ENCODE results near the gene TRIM17. TPM values are rescaled to one million over a fixed set of nuclear protein-coding genes. Genes with fewer than 3 reads are reported as not detected.

TRIM17 gene
- total and polyA plus RNA-seq, 5 donors from 2014 or later, result 0.30 to 0.61 (median 0.41) TPM; not detected in 1

- Histone ChIP-seq H3K4me3 (ENCODE audit: low read depth, low read length) (no peak overlapping the region), H3K27ac (ENCODE audit: insufficient read depth, low read length, poor library complexity, severe bottlenecking) (no peak overlapping the region), H3K27me3 (ENCODE audit: control insufficient read depth, insufficient read depth, low read length) (no peaks in the 10 kb centered on the region), H3K9me3 (ENCODE audit: control insufficient read depth in 2 of 2, low read length in 2 of 2) (no peaks in the 10 kb centered on the region), H3K36me3 (ENCODE audit: control insufficient read depth, insufficient read depth, low read length) (peaks cover 56% of the 10 kb centered on the region), H3K4me1 (ENCODE audit: control insufficient read depth, insufficient read depth, low read length, poor library complexity, severe bottlenecking) (peaks cover 6% of the 10 kb centered on the region)
- no peaks in the 10 kb centered on the region for H3K27me3 Mint-ChIP-seq
- ATAC-seq (ENCODE audit: low read depth in 2 of 2), result no peak
- H3K4me1 Mint-ChIP-seq, result peaks cover 6 to 34% (median 17%) of the 10 kb centered on the region in 4 donors
- DNase-seq, result peak in 1 of 3 donors; percentile 36
- no peak overlapping the region for H3K4me3 Mint-ChIP-seq
- H3K9me3 Mint-ChIP-seq, result no peaks in the 10 kb centered on the region
- H3K36me3 Mint-ChIP-seq, result peaks cover 17% of the 10 kb centered on the region
- H3K27ac Mint-ChIP-seq, result peak overlapping the region; percentile 55 to 82 (median 76)
Observed at GRCh38 chr1:228396770-228397662, 19.6 kb downstream of the TRIM17 start.

- Mint-ChIP-seq H3K4me3 (no peak overlapping the region), H3K27me3 (no peaks in the 10 kb centered on the region), H3K27ac (no peak overlapping the region), H3K36me3 (peaks cover 17% of the 10 kb centered on the region), H3K4me1 (peaks cover 6 to 21% (median 9%) of the 10 kb centered on the region in 4 donors), H3K9me3 (no peaks in the 10 kb centered on the region)
- no peak for DNase-seq
- H3K36me3 ChIP-seq (ENCODE audit: control insufficient read depth, insufficient read depth, low read length), result peaks cover 53% of the 10 kb centered on the region
- H3K27ac ChIP-seq (ENCODE audit: insufficient read depth, low read length, poor library complexity, severe bottlenecking), result no peak overlapping the region
- no peak overlapping the region for H3K4me3 ChIP-seq (ENCODE audit: low read depth, low read length)
- no peaks in the 10 kb centered on the region for H3K9me3 ChIP-seq (ENCODE audit: control insufficient read depth in 2 of 2, low read length in 2 of 2)
- peaks cover 6% of the 10 kb centered on the region for H3K4me1 ChIP-seq (ENCODE audit: control insufficient read depth, insufficient read depth, low read length, poor library complexity, severe bottlenecking)
- ATAC-seq (ENCODE audit: low read depth in 2 of 2), result no peak
- H3K27me3 ChIP-seq (ENCODE audit: control insufficient read depth, insufficient read depth, low read length), result no peaks in the 10 kb centered on the region
Observed at GRCh38 chr1:228394571-228395394, 21.9 kb downstream of the TRIM17 start.

- no peak overlapping the region for H3K27ac ChIP-seq (ENCODE audit: insufficient read depth, low read length, poor library complexity, severe bottlenecking)
- peaks cover 6 to 18% (median 6%) of the 10 kb centered on the region in 4 donors for H3K4me1 Mint-ChIP-seq
- peaks cover 17% of the 10 kb centered on the region for H3K36me3 Mint-ChIP-seq
- ATAC-seq (ENCODE audit: low read depth in 2 of 2), result no peak
- H3K27me3 ChIP-seq (ENCODE audit: control insufficient read depth, insufficient read depth, low read length), result no peaks in the 10 kb centered on the region
- peaks cover 53% of the 10 kb centered on the region for H3K36me3 ChIP-seq (ENCODE audit: control insufficient read depth, insufficient read depth, low read length)
- no peak overlapping the region for H3K4me3 ChIP-seq (ENCODE audit: low read depth, low read length)
- H3K9me3 ChIP-seq (ENCODE audit: control insufficient read depth in 2 of 2, low read length in 2 of 2), result no peaks in the 10 kb centered on the region
- H3K4me1 ChIP-seq (ENCODE audit: control insufficient read depth, insufficient read depth, low read length, poor library complexity, severe bottlenecking), result peaks cover 6% of the 10 kb centered on the region
- H3K9me3 Mint-ChIP-seq, result no peaks in the 10 kb centered on the region
- no peak overlapping the region for H3K4me3 Mint-ChIP-seq
- no peak overlapping the region for H3K27ac Mint-ChIP-seq
- DNase-seq, result no peak
- H3K27me3 Mint-ChIP-seq, result no peaks in the 10 kb centered on the region
Observed at GRCh38 chr1:228393811-228394570, 22.7 kb downstream of the TRIM17 start.

GRCh38 chr1:228393268-228393701, 23.4 kb downstream of the TRIM17 start:
- Histone ChIP-seq H3K27me3 (ENCODE audit: control insufficient read depth, insufficient read depth, low read length) (no peaks in the 10 kb centered on the region), H3K27ac (ENCODE audit: insufficient read depth, low read length, poor library complexity, severe bottlenecking) (no peak overlapping the region), H3K36me3 (ENCODE audit: control insufficient read depth, insufficient read depth, low read length) (peaks cover 53% of the 10 kb centered on the region), H3K9me3 (ENCODE audit: control insufficient read depth in 2 of 2, low read length in 2 of 2) (no peaks in the 10 kb centered on the region), H3K4me1 (ENCODE audit: control insufficient read depth, insufficient read depth, low read length, poor library complexity, severe bottlenecking) (peaks cover 6% of the 10 kb centered on the region), H3K4me3 (ENCODE audit: low read depth, low read length) (no peak overlapping the region)
- no peaks in the 10 kb centered on the region for H3K27me3 Mint-ChIP-seq
- no peak for DNase-seq
- no peak overlapping the region for H3K27ac Mint-ChIP-seq
- H3K9me3 Mint-ChIP-seq, result no peaks in the 10 kb centered on the region
- peaks cover 6 to 15% (median 6%) of the 10 kb centered on the region in 4 donors for H3K4me1 Mint-ChIP-seq
- no peak overlapping the region for H3K4me3 Mint-ChIP-seq
- peaks cover 17% of the 10 kb centered on the region for H3K36me3 Mint-ChIP-seq
- ATAC-seq (ENCODE audit: low read depth in 2 of 2), result no peak

GRCh38 chr1:228392111-228392936, 24.3 kb downstream of the TRIM17 start:
- H3K36me3 ChIP-seq (ENCODE audit: control insufficient read depth, insufficient read depth, low read length), result peaks cover 44% of the 10 kb centered on the region

GRCh38 chr1:228391411-228392020, 25.1 kb downstream of the TRIM17 start:
- Mint-ChIP-seq H3K4me1 (peaks cover 0 to 5% (median 0%) of the 10 kb centered on the region in 4 donors), H3K27ac (no peak overlapping the region), H3K9me3 (no peaks in the 10 kb centered on the region), H3K27me3 (no peaks in the 10 kb centered on the region), H3K36me3 (peaks cover 13% of the 10 kb centered on the region), H3K4me3 (no peak overlapping the region)
- no peak overlapping the region for H3K27ac ChIP-seq (ENCODE audit: insufficient read depth, low read length, poor library complexity, severe bottlenecking)
- ATAC-seq (ENCODE audit: low read depth in 2 of 2) (no peak), DNase-seq (no peak)
- no peaks in the 10 kb centered on the region for H3K9me3 ChIP-seq (ENCODE audit: control insufficient read depth in 2 of 2, low read length in 2 of 2)
- H3K27me3 ChIP-seq (ENCODE audit: control insufficient read depth, insufficient read depth, low read length), result no peaks in the 10 kb centered on the region
- peaks cover 36% of the 10 kb centered on the region for H3K36me3 ChIP-seq (ENCODE audit: control insufficient read depth, insufficient read depth, low read length)
- H3K4me1 ChIP-seq (ENCODE audit: control insufficient read depth, insufficient read depth, low read length, poor library complexity, severe bottlenecking), result no peaks in the 10 kb centered on the region
- no peak overlapping the region for H3K4me3 ChIP-seq (ENCODE audit: low read depth, low read length)

More at GRCh38 chr1:228392111-228392936, 24.3 kb downstream of the TRIM17 start:
- Histone ChIP-seq H3K4me3 (ENCODE audit: low read depth, low read length) (no peak overlapping the region), H3K27me3 (ENCODE audit: control insufficient read depth, insufficient read depth, low read length) (no peaks in the 10 kb centered on the region), H3K9me3 (ENCODE audit: control insufficient read depth in 2 of 2, low read length in 2 of 2) (no peaks in the 10 kb centered on the region), H3K4me1 (ENCODE audit: control insufficient read depth, insufficient read depth, low read length, poor library complexity, severe bottlenecking) (no peaks in the 10 kb centered on the region), H3K27ac (ENCODE audit: insufficient read depth, low read length, poor library complexity, severe bottlenecking) (no peak overlapping the region)
- ATAC-seq (ENCODE audit: low read depth in 2 of 2), result no peak
- Mint-ChIP-seq H3K27ac (no peak overlapping the region), H3K36me3 (peaks cover 13% of the 10 kb centered on the region), H3K9me3 (no peaks in the 10 kb centered on the region), H3K27me3 (no peaks in the 10 kb centered on the region), H3K4me3 (peak overlapping the region in 1 of 4 donors; percentile 45), H3K4me1 (peaks cover 0 to 6% (median under 1%) of the 10 kb centered on the region in 4 donors)
- DNase-seq, result no peak

Measured in CD4-positive, CD25-positive, alpha-beta regulatory T cell (primary cell).